ENCODE results near the gene CWC25.

Gene CWC25

DNA sequence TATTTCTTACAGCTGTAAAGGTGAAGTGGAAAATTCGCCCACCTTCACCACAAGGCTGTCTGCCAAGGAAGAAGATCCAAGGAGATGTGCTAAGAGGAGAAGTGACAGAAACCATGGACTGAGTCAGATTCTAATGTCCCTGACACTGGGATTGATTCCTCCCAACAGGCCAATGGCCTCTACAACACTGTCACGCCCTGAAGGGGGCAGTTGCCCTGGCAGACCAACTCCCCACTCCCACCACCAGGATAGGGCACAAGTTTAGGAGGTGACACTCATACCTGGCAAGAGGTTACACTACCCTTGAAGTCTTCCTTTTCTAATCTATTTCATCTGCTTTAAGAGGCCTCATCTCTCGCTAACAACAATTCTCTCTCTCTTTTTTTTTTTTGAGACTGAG lies 41.9 kb downstream of the CWC25 start:
- no peak for DNase-seq

DNA sequence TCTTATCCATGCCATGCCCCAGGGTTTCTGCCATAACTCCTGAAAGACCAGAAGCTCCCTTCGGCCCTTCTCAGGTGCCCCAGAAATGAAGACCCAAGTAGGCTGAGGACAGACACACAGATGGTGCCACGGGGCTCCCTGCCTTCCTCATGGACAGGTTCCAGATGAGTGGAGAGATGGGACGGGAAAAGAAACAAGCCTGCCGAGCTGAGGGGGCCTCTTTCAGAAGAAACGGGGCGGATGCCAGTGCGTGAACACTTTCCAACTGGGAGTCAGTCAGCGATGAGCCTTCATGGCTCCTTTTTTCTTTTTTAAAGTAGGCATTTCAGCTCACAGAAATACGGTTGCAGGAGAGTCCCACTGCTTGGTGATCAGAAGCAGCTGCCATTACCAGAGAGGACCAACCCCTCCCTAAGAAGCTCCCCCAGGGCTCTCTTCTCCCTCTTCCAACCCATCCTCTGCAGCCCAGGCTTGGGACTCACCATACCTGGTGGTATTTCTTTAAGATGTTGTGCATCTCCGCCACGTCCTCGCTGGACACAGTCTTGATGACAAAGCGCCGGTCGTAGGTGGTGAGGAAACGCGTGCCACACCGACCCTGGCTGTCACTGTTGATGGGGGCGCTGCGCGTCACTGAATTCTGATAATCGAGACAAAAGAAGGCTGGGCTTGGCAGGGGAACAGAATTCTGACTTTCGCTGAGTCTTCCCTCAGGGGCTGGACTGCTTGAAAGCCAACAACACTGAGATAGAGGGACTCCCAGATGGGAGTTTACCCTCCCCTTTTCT lies 45.0 kb downstream of the CWC25 start:
- DNase-seq, result no peak

GRCh38 chr17:38777641-38778250 lies 47.4 kb downstream of the CWC25 start:
- no peak for DNase-seq

DNA sequence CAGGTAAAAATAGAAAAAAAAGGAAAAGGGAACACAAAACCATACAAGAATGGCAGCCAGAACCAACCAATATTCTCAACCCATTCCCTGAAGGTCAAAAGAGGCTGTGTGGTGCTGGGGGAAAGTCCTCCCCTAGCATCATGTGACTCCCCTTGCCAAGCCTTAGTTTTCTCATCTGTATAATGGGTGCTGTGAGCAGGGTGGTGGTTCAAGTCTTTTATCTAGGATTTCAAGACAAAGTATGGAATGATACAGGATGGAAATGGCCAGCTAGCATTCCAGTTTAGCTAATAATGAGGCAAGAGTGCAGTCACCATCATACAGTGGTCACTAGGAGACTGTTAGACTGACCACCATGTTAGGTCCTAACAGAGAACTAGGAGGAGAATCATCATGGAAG lies 51.9 kb downstream of the CWC25 start:
- DNase-seq, result no peak

GRCh38 chr17:38768417-38768816 lies 56.7 kb downstream of the CWC25 start:
- no peak for DNase-seq

DNA sequence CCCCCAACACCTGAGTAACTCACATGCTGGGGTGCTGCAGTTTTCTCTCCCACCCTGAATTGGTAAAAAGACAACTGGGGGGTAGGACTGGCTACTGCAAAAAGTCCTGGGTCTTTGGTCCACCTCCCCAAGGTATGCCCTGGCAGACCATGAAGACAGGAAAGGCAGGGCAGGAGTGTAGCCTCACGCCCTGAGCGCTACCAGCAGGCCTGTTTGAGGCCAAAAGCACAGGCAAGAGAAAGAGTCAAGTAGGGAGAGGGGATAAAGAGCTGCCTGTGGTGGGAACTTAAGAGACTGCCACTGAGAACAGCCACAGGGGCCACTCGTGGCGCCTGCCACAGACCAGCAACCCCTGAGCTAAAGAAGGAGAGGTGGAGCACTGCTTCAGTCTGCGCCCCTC lies 58.8 kb downstream of the CWC25 start:
- DNase-seq, result no peak

DNA sequence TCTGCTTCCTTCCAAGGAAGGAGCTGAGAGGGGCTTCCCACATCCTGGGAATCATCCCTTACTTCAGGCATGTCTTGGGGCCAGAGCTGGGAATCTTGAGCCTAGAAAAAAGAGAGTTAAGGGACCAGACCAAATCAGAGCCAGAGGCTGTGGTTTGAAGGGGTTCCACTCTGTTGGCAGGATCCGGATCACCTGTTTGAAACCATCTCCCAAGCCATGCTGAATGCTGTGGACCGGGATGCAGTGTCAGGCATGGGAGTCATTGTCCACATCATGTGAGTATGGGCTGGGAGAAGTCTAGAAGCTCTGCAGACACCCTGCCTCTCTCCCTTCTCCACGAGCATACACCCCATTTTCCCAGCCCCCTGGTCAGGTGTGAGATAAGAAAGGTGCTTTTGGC lies 62.9 kb downstream of the CWC25 start:
- DNase-seq, result no peak

GRCh38 chr17:38761612-38762011 lies 63.5 kb downstream of the CWC25 start:
- peak; percentile 23 for DNase-seq

- no peak for DNase-seq
These were observed 72.0 kb downstream of the CWC25 start for GRCh38 chr17:38753071-38753506.

- DNase-seq, result peak; percentile 100
These were observed 72.6 kb downstream of the CWC25 start, which contains the start of gene PSMB3 for GRCh38 chr17:38752308-38753070. Gene PSMB3 (plus strand): TSS chr17:38752741. CDS start chr17:38752827, 86 bp downstream.

DNA sequence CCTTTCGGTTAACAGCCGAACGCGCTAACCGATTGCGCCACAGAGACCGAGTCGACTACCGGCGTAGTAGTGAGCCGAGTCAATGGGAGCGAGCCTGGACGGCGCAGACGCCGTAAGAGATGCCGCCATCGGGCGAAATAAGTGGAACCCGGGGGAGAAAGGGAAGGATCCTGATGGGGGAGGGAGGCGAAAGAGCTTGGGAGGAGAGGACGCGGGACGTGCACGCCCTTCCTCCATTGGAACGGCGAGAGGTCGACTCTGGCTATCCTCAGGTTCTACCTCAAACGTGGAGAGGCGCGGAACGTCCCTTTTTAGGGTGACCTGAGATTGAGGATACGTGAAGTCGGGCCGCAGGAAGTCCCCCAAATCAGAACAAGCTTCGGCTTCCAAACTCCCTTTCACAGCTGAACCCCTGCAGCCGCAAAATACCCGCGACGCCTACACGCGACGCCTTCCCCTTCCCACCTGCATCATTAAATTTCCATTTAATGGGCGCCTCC lies 73.3 kb downstream of the CWC25 start:
- peak; percentile 88 for DNase-seq

- DNase-seq, result no peak
These were observed 73.8 kb downstream of the CWC25 start for GRCh38 chr17:38751144-38751807.

All from fibroblast of skin of right quadriceps (primary cell).